ENCODE measurements around the gene NKD2.

DNA sequence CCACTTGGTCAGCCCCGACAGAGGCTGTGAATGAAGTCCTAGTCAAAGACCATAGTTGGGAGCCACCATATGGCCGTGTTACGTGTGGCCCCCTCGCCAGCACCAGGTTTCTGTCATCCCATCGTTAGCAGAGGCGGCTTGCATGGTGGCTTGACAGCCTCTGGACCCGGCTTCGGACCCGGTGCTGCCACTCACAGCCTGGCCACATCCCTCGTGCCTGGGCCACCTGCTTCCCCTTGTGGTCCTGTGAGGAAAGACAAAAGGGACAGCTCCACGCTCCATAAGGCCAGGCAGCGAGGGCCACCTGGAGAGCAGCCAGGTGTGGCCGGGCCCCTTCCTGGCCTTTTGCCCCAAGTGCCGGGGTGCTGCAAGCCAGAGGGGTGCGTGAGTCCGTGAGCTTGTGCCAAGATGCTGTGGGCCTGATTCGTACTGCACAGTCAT lies 6.2 kb downstream of the NKD2 start:
- TF ChIP-seq POLR2A (IDR thresholded peaks at IDR 0.05): no peak
- TF ChIP-seq, protein P1, sequence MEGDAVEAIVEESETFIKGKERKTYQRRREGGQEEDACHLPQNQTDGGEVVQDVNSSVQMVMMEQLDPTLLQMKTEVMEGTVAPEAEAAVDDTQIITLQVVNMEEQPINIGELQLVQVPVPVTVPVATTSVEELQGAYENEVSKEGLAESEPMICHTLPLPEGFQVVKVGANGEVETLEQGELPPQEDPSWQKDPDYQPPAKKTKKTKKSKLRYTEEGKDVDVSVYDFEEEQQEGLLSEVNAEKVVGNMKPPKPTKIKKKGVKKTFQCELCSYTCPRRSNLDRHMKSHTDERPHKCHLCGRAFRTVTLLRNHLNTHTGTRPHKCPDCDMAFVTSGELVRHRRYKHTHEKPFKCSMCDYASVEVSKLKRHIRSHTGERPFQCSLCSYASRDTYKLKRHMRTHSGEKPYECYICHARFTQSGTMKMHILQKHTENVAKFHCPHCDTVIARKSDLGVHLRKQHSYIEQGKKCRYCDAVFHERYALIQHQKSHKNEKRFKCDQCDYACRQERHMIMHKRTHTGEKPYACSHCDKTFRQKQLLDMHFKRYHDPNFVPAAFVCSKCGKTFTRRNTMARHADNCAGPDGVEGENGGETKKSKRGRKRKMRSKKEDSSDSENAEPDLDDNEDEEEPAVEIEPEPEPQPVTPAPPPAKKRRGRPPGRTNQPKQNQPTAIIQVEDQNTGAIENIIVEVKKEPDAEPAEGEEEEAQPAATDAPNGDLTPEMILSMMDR (IDR thresholded peaks at IDR 0.05): no peak
